Loucy (cell line): Measurements from ENCODE around the gene UTS2.

Experiments used
- H2AFZ ChIP-seq: fragments of 200-600 bp; sonication (generic); 2 replicates; pipeline ENCODE4 v1.6.0; 2016; ENCODE audit warnings: antibody characterized with exemption, mild to moderate bottlenecking, low read length, moderate library complexity
- H3F3A ChIP-seq: fragments of 200-600 bp; 2 replicates; pipeline ENCODE4 v1.6.0; 2016; ENCODE audit warnings: antibody characterized with exemption, low read depth, mild to moderate bottlenecking
- H3K27me3 ChIP-seq: fragments of 200-600 bp; sonication (generic); 2 replicates; pipeline ENCODE4 v1.6.1; 2014; ENCODE audit warnings: low read length, mild to moderate bottlenecking; ENCODE audit not compliant: insufficient read depth, poor library complexity, severe bottlenecking
- H3K36me3 ChIP-seq: fragments of 200-600 bp; sonication (generic); 2 replicates; pipeline ENCODE4 v1.6.1; 2016; ENCODE audit warnings: low read length; ENCODE audit not compliant: insufficient read depth
- H3K4me1 ChIP-seq: fragments of 200-600 bp; sonication (generic); 2 replicates; pipeline ENCODE4 v1.5.1; 2014; ENCODE audit warnings: low read length, mild to moderate bottlenecking; ENCODE audit not compliant: insufficient read depth, poor library complexity, severe bottlenecking
- H3K4me2 ChIP-seq: fragments of 200-600 bp; sonication (generic); 2 replicates; pipeline ENCODE4 v1.6.0; 2014; ENCODE audit warnings: antibody characterized with exemption, low read length, low read depth, mild to moderate bottlenecking; ENCODE audit not compliant: poor library complexity, severe bottlenecking
- H3K4me3 ChIP-seq: fragments of 200-600 bp; sonication (generic); 2 replicates; pipeline ENCODE4 v1.5.1; 2014; ENCODE audit warnings: low read length, mild to moderate bottlenecking, mixed read lengths; ENCODE audit not compliant: poor library complexity, severe bottlenecking
- H3K79me2 ChIP-seq: fragments of 200-600 bp; sonication (generic); 2 replicates; pipeline ENCODE4 v1.6.1; 2014; ENCODE audit warnings: low read length; ENCODE audit not compliant: insufficient read depth
- H3K9ac ChIP-seq: fragments of 200-600 bp; sonication (generic); 2 replicates; pipeline ENCODE4 v1.6.0; 2014; ENCODE audit warnings: mild to moderate bottlenecking, low read depth, low read length, moderate library complexity; ENCODE audit not compliant: poor library complexity, severe bottlenecking
- H3K9me2 ChIP-seq: fragments of 200-600 bp; sonication (generic); replicated peaks from 2 replicates; pipeline ENCODE4 v1.6.1; 2016; ENCODE audit warnings: low read depth, low read length, mixed read lengths
- H3K9me3 ChIP-seq: fragments of 200-600 bp; sonication (generic); 2 replicates; pipeline ENCODE4 v1.6.1; 2014; ENCODE audit warnings: mild to moderate bottlenecking, antibody characterized with exemption, low read length, low read depth; ENCODE audit not compliant: insufficient read depth
- H4K20me1 ChIP-seq: fragments of 200-600 bp; sonication (generic); 2 replicates; pipeline ENCODE4 v1.6.0; 2014; ENCODE audit warnings: antibody characterized with exemption, low read length, mild to moderate bottlenecking; ENCODE audit not compliant: insufficient read depth, poor library complexity, severe bottlenecking
- EZH2phosphoT487 ChIP-seq: fragments of 200-600 bp; IDR thresholded peaks from 2 replicates; pipeline ENCODE4 v1.6.1; 2018; ENCODE audit warnings: antibody characterized with exemption, mild to moderate bottlenecking, moderate library complexity, borderline replicate concordance
- TF ChIP-seq, protein P1 (sequence below): fragments of 200-600 bp; sonication (generic); conservative IDR thresholded peaks from 2 replicates; pipeline ENCODE4 v1.5.1; 2014; ENCODE audit warnings: mild to moderate bottlenecking, antibody characterized with exemption, low read length

Gene UTS2

DNA sequence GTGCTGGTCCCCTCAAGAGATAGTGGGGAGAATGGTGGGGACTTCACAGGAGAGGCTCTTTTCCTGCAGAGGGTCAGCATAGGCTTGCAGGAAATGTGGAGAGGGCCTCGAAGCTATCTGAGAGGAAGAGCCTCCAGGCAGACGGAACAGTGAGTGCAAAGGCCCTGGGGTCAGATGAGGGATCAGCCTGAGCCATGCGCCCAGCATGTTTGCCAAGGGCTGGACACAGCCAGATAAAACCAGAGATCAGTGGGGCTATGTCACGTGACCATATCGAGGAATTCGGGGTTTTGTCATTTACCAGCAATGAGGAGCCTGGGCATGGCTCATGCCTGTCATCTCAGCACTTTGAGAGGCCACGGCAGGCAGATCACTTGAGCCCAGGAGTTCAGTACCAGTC is 6.5 kb upstream of the UTS2 start:
- Histone ChIP-seq H3K79me2 (no peaks in the 10 kb centered on the region), H3K4me3 (no peak overlapping the region), H3K9me3 (no peaks in the 10 kb centered on the region), H3K27me3 (no peaks in the 10 kb centered on the region), H3K4me2 (no peak overlapping the region), H3K36me3 (no peaks in the 10 kb centered on the region), H4K20me1 (no peaks in the 10 kb centered on the region), H3F3A (no peaks in the 10 kb centered on the region), H3K4me1 (no peaks in the 10 kb centered on the region), H3K9ac (no peak overlapping the region), H2AFZ (no peak overlapping the region), H3K9me2 (no peaks in the 10 kb centered on the region)
- TF ChIP-seq EZH2phosphoT487: no peak
- TF ChIP-seq, protein P1, sequence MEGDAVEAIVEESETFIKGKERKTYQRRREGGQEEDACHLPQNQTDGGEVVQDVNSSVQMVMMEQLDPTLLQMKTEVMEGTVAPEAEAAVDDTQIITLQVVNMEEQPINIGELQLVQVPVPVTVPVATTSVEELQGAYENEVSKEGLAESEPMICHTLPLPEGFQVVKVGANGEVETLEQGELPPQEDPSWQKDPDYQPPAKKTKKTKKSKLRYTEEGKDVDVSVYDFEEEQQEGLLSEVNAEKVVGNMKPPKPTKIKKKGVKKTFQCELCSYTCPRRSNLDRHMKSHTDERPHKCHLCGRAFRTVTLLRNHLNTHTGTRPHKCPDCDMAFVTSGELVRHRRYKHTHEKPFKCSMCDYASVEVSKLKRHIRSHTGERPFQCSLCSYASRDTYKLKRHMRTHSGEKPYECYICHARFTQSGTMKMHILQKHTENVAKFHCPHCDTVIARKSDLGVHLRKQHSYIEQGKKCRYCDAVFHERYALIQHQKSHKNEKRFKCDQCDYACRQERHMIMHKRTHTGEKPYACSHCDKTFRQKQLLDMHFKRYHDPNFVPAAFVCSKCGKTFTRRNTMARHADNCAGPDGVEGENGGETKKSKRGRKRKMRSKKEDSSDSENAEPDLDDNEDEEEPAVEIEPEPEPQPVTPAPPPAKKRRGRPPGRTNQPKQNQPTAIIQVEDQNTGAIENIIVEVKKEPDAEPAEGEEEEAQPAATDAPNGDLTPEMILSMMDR: no peak

GRCh38 chr1:7857985-7858384 is 5.1 kb upstream of the UTS2 start:
- H4K20me1 ChIP-seq: no peaks in the 10 kb centered on the region
- H3K4me1 ChIP-seq: no peaks in the 10 kb centered on the region
- H3K9me2 ChIP-seq: no peaks in the 10 kb centered on the region
- no peaks in the 10 kb centered on the region for H3K9me3 ChIP-seq
- TF ChIP-seq, protein P1: no peak
- no peak for TF ChIP-seq EZH2phosphoT487
- no peak overlapping the region for H2AFZ ChIP-seq
- H3K79me2 ChIP-seq: no peaks in the 10 kb centered on the region
- H3F3A ChIP-seq: no peaks in the 10 kb centered on the region
- H3K36me3 ChIP-seq: no peaks in the 10 kb centered on the region
- no peak overlapping the region for H3K4me3 ChIP-seq
- H3K9ac ChIP-seq: no peak overlapping the region
- H3K27me3 ChIP-seq: no peaks in the 10 kb centered on the region
- H3K4me2 ChIP-seq: no peak overlapping the region

GRCh38 chr1:7857000-7857399 is 4.1 kb upstream of the UTS2 start:
- H3K4me2 ChIP-seq: no peak overlapping the region
- no peaks in the 10 kb centered on the region for H3K27me3 ChIP-seq
- no peak overlapping the region for H2AFZ ChIP-seq
- H3K79me2 ChIP-seq: no peaks in the 10 kb centered on the region
- H4K20me1 ChIP-seq: no peaks in the 10 kb centered on the region
- H3K36me3 ChIP-seq: no peaks in the 10 kb centered on the region
- H3K9me2 ChIP-seq: no peaks in the 10 kb centered on the region
- TF ChIP-seq, protein P1: no peak
- no peak for TF ChIP-seq EZH2phosphoT487
- no peaks in the 10 kb centered on the region for H3F3A ChIP-seq
- no peak overlapping the region for H3K4me3 ChIP-seq
- no peak overlapping the region for H3K9ac ChIP-seq
- H3K9me3 ChIP-seq: no peaks in the 10 kb centered on the region
- H3K4me1 ChIP-seq: no peaks in the 10 kb centered on the region
